HG03575 (cell line): ENCODE results near the gene SMARCA1.

ENCODE experiments used
- ATAC-seq: cut with Tn5 transposase; IDR thresholded peaks from one replicate; pipeline ENCODE4 v1.9.1; 2021; ENCODE audit not compliant: unreplicated experiment, insufficient number of reproducible peaks, low FRiP score; ENCODE audit errors: extremely low read depth

The SMARCA1 gene

DNA sequence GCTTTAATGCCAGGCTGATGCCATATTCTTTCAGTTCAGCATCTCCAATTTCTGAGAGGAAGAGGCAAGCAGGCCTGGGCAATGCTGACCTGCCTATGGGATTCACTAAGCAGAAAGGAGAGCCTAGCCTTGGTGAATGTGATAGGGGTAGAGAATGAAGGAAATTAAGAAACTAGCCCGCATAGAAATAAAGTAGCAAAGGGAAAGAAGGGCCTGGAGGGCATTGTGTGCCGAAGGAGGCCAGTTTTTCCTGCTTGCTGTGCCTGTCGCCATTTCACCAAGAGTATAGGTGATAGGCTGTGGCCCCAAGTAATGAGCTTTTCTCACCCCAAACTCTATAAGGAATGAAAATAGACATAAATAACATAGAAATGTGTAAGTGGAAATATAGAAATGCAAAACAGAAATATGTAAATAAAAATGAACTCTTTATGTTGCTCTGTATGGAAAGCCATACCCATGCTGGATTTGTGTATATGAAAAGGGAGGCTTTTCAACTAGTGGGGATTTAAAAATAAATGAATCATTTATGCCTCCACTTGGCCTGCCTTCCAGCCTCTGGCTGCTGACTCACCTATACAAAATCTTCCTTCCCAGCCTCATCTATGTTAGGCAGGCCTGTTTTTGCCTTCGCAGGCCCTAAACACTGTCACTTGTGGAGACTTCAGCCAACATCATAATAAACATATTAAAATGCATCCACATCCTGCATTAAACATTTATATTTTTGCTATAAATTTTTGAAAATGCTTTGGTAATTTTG lies 11.7 kb upstream of the SMARCA1 start:
- ATAC-seq = no peak

DNA sequence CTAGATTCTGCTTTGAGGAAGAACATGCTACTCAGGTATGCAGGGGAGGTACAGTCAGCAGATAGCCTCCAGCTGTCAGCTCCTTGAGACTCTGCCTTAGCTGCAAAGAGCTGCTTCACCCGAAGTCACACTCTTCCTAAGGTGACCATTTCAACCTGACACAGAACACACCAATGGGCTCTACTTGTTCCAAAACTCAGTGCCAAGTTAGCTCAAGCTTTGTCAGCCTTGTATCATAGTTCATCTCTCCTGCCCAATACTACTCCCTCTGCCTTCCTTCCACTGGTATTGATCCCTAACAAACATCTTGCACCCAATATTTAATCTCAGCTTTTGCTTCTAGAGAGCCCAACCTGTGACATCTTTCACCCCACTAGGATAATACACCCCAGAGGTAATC lies 7.8 kb upstream of the SMARCA1 start:
- no peak for ATAC-seq

DNA sequence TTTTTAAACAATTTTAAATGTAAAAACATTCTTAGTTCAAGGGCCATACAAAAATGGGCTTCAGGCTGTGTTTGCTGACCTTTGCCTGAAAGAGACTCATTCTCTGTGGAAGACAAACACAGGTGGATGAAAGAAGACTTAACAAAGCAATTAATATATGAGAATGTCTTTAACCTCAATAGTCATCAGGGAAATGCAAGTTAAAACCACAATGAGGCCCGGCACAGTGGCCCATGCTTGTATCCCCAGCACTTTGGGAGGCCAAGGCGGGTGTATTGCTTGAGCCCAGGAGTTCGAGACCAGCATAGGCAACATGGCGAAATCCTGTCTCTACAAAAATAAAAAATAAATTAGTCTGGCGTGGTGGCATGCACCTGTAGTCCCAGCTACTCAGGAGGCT lies 7.1 kb upstream of the SMARCA1 start:
- ATAC-seq = no peak

DNA sequence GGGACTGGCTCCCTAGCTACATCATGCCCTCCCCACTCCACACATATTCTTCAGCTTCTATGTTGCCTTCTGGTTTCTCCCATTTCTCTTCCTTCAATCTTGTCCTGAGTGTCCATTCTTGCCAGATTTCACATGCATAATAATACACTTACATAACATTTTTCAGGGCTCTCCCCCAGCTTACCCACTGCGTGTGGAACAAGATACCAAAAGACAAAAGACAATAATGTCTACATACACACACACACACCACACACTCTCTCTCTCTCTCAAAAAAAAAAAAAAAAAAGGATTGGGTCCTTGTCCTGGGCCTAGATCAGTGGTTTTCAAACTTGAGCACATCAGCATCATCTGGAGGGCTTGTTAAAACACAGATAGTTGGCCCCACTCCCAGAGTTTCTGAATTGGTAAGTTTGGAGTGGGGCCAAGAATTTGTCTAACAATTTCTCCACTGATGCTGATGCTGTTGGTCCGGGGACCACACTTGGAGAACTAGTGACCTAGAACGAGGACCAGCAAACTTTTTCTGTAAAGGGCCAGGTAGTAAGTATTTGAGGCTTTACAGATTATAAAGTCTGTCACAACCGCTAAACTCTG lies 6.5 kb upstream of the SMARCA1 start:
- ATAC-seq = no peak

DNA sequence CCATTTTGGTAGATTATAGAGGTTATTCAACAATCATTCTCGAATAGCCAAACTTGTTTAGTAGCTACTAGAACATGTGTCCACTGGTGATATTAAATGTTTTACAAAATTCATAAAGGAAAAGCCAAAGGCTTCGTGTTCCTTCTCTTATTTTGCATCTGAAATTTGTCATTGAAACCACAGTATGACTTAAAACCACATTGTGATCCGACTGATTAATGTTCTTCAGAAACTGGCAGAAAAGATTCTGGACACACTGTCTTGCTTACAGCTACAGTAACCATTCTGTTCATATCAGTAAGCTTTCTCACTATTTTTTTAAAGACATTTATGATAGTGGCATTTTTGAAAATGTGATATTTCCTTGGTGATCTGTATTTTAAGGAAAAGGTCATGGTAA lies 2.6 kb upstream of the SMARCA1 start:
- no peak for ATAC-seq

DNA sequence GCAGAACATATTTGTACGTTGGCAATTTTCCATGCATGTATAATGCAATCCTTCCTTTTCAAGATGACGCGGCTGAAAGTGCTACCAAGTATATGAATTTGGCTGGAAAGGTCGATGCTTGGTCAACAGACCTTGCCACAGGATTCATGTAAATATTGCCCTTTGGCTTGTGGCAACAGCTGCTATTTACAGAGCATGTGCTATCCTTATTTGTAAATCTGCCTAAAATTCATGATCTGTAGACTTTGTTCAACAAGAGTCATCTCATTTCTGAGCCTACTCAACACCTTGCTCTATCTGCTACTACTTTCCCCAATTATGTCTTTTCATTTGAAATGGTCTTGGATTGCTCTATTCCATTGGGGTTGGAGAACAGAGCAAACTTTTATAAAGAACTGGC lies 1.9 kb upstream of the SMARCA1 start:
- ATAC-seq = no peak

DNA sequence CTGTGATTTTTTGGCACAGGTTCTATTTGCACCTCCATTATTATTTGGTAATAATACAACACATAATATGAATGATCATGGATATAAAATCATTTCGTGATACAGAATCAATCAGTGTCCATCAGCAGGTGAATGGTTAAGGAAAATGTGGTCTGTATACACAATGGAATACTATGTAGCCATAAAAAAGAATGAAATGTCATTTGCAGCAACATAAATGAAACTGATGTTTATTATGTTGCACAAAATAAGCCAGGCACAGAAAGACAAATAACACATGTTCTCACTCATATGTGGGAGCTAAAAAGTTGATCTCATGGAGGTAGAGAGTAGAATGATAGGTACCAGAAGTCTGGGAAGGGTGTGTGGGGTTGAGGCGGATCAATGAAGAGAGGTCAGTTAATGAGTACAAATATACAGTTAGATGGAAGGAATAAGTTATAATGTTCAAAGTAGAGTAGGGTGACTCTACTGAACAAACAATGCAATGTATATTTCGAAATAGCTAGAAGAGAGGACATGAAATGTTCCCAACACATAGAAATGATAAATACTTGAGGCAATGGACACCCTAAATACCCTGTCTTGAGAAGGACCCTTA lies 1.1 kb upstream of the SMARCA1 start:
- no peak for ATAC-seq

DNA sequence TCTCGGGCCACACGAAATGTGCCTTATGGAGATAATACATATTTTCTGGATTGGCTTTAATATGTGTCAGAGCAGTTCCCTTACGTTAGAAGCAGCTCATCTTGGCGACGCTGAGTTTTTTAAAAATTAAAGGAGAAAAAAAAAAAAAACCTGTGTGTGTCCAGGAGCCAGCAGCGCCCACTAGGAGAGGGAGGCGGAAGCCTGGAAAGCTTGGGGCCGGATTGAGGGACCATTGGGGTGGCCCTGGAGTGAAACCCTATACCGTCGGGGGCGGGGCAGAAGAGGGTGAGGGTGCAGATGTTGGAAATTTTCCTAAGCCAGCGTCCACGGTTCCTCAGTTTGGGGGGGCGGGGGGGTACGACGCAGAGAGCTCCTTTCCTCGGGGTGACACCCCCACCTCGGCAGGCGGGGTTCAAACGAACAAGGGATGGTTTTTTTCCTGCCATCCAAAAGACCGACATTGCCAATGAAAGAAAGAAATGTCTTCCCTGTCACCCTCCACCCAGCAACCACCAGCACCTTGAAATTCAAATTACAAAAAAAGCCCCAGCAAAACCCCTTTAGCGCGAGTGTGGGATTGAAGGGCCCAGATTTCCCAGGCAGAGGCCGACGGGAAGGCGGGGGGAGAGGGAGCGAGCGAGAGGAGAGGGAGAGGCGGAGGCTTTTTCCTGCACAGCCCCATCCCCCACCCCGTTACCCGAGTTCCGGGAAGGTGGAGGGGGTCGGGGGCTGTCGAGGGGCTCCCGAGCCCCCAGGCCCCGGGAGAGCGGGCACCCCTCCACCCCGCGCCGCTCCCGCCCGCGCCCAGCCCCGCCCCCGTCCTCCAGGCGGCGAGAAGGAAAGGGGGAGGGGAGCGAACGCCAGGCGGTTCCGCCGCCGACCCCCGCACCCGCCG lies 859 bp downstream of the SMARCA1 start:
- ATAC-seq = no peak

DNA sequence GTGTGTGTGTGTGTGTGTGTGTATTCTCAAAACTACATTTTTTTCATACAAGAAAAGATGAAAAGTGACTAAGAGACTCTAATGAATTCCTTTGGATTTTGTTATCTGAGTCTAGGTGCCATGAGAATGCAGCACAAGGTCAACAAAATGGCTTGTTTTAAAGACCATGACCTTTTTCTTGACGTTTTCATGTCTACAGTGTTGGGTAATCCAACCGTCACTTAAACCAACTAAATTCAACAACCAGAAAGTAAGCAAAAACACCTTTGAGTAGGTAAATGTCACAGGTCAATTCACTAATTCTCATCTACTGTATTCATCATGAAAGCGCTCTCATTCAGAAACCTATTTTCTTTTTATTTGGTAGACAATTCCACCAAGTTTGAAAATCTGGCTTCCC lies 3.1 kb downstream of the SMARCA1 start:
- ATAC-seq = no peak

DNA sequence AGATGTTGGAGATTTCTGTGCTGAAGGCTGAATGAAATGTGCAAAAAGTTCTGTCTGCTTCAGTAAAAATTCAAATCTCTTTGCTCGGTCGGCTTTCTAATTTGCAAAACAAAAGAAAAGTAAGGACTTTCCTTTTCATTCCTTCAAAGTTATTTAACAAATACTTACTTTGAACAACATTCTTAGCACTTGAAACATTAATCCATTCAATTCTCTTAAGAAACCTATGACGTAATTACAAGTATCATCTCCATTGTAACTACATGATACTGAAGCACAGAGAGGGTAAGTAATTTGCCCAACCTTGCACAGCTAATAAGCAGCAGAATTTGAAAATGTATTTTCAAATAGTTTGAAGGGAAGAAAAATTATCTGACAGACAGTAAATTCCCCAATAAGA lies 6.9 kb downstream of the SMARCA1 start:
- ATAC-seq = no peak

DNA sequence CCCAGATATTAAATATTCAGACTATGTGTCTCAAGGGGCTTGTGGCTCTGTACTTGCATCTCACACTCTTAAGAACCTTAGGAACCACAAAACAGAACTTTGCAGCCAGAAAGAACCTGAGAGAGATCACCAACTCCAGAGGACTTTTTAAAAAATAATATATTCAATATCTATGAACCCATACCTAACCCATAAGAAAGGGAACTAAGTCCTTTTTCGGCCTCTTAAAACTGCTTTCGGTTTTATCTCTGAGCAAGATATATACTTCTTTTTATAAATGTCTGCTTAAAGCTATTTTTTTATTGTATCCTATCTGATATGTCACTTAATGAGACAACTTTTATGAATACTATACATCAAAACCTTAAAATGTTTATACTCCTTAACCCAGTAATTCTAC lies 10.9 kb downstream of the SMARCA1 start:
- ATAC-seq = no peak

DNA sequence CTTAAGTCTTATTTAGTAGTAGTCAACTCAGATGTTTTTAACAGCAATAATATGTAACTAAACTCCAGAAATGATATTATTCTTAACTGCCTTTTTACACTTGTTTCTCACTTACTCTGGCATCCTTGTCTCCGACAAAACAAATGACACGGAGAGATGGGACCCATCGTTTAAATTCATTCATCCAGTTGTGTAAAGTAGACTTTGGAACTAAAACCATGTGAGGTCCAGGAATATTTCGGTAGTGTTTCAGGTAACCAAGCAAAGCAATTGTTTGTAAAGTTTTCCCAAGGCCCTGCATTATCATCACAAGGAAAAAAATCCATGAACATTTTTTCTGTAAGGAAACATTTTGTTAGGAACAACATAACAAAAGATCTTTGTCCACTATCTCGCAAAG lies 11.6 kb downstream of the SMARCA1 start:
- ATAC-seq = no peak

DNA sequence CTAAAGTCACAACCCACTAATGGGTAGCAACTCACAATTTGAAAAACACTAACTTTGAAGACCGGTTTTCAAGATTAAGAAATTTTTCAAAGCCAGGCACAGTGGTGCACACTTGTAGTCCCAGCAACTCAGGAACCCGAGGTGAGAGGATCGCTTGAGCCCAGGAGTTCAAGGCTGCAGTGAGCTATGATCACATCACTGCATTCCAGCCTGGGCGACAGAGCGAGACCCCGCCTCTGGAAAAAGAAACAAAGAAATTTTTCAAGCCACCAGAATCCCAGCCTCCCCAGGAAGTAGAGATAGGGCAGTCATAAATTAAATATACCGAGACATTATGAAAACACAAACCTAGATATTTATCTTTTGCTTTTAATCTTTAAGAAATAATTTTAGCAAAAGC lies 13.0 kb downstream of the SMARCA1 start:
- no peak for ATAC-seq

DNA sequence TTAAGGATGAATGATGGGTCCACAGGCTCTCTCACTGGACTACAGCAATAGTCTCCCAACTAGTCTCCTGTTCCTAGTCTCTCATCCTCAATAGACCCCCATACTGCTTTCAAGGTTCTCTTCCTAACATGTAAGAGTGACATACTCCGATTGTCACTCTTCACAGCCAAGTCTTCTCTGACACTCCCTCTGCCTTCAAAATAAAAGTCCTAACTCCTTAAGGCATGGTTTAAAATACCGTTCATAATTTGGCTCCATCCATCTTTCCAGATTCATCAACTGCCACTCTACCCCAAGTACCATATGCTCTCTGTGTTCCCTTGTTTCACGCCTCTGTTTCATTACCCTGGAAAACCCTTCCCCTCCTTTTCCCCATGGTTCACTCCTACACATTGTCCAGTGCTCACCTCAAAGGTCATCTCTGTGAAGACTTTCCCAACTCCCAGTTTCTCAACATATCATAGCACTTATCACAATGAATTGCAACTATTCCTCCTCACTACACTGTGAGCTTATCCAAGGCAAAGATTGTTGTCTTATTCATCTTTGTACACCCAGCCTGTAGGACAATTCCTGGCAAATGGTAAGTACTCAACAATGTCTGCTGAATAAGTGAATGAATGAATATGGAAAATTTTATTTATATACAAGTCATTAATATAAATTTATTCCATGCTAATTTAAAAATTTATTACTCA lies 26.0 kb downstream of the SMARCA1 start:
- ATAC-seq = no peak

DNA sequence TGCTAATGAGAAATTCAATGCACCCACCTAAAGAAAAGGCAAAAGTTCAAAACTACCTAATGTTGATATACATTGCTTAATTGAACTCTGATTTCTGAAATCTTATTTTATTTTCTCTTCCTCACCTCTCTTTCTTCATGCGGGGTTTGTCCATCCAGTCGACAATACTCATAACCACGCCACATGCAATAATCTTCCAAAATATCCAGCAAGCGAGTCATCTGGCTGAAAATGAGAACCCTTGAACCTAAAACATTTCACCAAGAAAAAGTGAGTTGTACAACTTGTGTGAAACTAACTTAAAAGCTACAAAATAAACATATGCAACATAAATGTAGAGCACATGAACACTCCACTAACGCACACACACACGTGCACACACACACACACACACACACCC lies 26.7 kb downstream of the SMARCA1 start:
- ATAC-seq = no peak

DNA sequence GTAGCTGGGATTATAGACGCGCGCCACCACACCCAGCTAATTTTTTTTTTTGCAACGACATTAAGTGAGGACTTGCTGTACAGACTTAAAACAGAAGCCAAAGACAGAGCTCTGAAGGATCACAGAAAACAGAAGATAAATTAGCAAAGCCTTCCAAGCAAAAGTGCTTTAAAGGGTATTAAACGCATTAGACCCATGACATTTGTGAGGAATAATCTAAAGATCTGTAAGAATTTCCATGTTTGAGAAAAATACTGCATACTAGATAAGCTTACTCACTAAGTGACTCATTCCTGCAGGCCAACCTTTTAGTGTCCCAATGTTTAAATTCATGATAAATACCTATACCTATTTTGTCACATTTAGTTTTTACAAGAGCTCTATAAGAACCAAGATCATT lies 27.4 kb downstream of the SMARCA1 start:
- ATAC-seq = no peak

DNA sequence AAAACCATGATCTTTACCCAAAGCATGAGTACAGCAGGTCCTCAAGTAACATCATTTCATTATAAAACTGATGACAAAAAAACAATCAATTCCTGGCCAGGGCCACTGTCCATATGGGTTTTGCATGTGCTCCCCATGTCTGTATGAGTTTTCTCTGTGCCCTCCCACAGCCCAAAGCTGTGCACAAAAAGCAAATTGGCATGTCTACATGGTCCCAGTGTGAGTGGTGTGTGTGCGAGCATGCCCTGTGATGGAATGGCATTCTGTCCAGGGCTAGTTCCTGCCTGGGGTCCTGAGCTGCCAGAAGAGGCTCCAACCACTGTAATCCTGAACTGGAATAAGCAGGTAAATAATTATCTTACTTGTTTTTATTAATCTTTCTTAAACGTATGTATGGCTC lies 28.4 kb downstream of the SMARCA1 start:
- no peak for ATAC-seq

DNA sequence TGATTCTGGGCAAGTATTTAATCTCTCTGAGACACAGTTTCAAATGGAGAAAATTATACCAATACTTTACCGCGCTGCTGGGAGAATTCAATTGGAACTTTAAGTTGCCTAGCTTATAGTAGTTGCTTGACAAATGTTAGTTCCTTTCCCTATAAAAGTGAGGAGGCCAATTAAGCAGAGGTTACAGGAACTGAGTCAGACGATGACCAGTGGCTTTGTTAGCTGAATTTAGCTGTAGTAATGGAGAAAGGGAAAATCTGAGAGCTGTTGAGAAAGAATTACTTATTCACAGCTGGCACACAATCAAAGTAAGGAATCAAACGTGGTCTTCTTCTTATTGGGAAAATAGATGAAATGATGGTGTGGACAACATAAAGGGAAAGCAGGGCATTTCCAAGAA lies 29.6 kb downstream of the SMARCA1 start:
- no peak for ATAC-seq

DNA sequence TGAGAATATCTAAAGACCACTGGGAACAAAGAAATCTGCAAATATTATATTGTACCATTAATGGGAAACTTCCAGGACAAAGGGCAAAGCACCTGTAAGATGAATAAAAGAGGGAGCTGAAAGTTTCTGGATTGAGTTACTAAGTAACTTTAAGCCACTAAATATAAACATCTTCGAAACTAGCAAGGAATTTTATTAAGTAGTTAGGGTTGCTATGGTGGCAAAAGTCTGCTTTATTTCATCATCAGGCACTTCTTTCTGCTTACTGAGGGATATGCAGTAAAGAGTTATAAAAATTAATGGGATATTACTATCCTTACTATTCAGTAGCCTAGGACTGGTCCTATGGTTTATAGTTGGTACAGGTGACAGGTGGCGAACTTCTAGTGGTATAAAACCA lies 33.0 kb downstream of the SMARCA1 start:
- no peak for ATAC-seq
